GM10248 (cell line): ENCODE measurements around the gene SSR4.

ENCODE experiments used
- CTCF ChIA-PET: fragments of 300-600 bp; sonication (Branson Sonifier 250); formaldehyde crosslinking; extraction: SDS; loops from one replicate; lab custom pipeline; 2021; ENCODE audit warnings: antibody characterized with exemption; lab: Yijun Ruan, JAX
- POLR2A ChIA-PET: fragments of 350-650 bp; sonication (Branson Sonifier 250); formaldehyde crosslinking; extraction: SDS; loops from one replicate; lab custom pipeline; 2020; ENCODE audit warnings: antibody characterized with exemption; lab: Yijun Ruan, JAX
- DNase-seq: peaks from one replicate; pipeline ENCODE4 v3.0.0; 2012; ENCODE audit errors: extremely low spot score
- CTCF ChIP-seq: IDR thresholded peaks from 2 replicates; pipeline ENCODE4 v1.5.1; 2012; ENCODE audit warnings: mild to moderate bottlenecking, low read depth; ENCODE audit errors: extremely low read depth, missing control alignments, control extremely low read depth

Gene SSR4

GRCh38 chrX:153799326-153799725, 4.9 kb downstream of the SSR4 start:
- ChIA-PET CTCF (no interaction called here), POLR2A (no interaction called here)
- TF ChIP-seq CTCF: no peak
- DNase-seq: no peak

GRCh38 chrX:153800177-153800722, 5.8 kb downstream of the SSR4 start:
- ChIA-PET POLR2A (no interaction called here), CTCF (no interaction called here)
- no peak for DNase-seq
- TF ChIP-seq CTCF: no peak

- DNase-seq: no peak
- POLR2A ChIA-PET: no interaction called here
- no peak for TF ChIP-seq CTCF
- CTCF ChIA-PET: no interaction called here
These were observed 6.3 kb downstream of the SSR4 start for GRCh38 chrX:153800746-153801145.

- CTCF ChIA-PET: no interaction called here
- TF ChIP-seq CTCF: no peak
- POLR2A ChIA-PET: no interaction called here
- no peak for DNase-seq
These were observed 7.2 kb downstream of the SSR4 start for GRCh38 chrX:153801669-153802068.

GRCh38 chrX:153802513-153803045, 8.1 kb downstream of the SSR4 start:
- no peak for DNase-seq
- POLR2A ChIA-PET: no interaction called here
- no peak for TF ChIP-seq CTCF
- CTCF ChIA-PET: no interaction called here

GRCh38 chrX:153803211-153804099, 9.0 kb downstream of the SSR4 start:
- DNase-seq: no peak
- ChIA-PET POLR2A (no interaction called here), CTCF (no interaction called here)
- TF ChIP-seq CTCF: no peak
